SU-DHL-6 (cell line): Measurements from ENCODE around the gene FZD10.

Experiments
- H2AFZ ChIP-seq: fragments of 200-600 bp; sonication (generic); 2 replicates; pipeline ENCODE4 v1.6.1; 2014; ENCODE audit warnings: low read depth, mild to moderate bottlenecking, moderate library complexity, mixed read lengths, antibody characterized with exemption, low read length; ENCODE audit not compliant: severe bottlenecking
- H3F3A ChIP-seq: fragments of 200-600 bp; shearing (Covaris generic); 2 replicates; pipeline ENCODE4 v1.6.0; 2016; ENCODE audit warnings: antibody characterized with exemption, mild to moderate bottlenecking; ENCODE audit not compliant: insufficient read depth
- H3K27ac ChIP-seq: fragments of 200-600 bp; sonication (generic); 2 replicates; pipeline ENCODE4 v1.5.1; 2016; ENCODE audit warnings: low read depth, mild to moderate bottlenecking, low read length, moderate library complexity, mixed read lengths
- H3K27me3 ChIP-seq: fragments of 200-600 bp; sonication (generic), shearing (Covaris generic); 2 replicates; pipeline ENCODE4 v1.6.0; 2014; ENCODE audit warnings: mild to moderate bottlenecking, low read length
- H3K36me3 ChIP-seq: fragments of 200-600 bp; sonication (generic); 2 replicates; pipeline ENCODE4 v1.6.1; 2014; ENCODE audit warnings: mild to moderate bottlenecking, low read length, mixed read lengths
- H3K4me2 ChIP-seq: fragments of 300-600, 200-600 bp; shearing (Covaris generic), sonication (generic); 2 replicates; pipeline ENCODE4 v1.6.0; 2014; ENCODE audit warnings: low read length, low read depth, mild to moderate bottlenecking; ENCODE audit not compliant: poor library complexity, severe bottlenecking
- H3K4me3 ChIP-seq: fragments of 200-600 bp; sonication (generic); 2 replicates; pipeline ENCODE4 v1.5.1; 2014; ENCODE audit warnings: antibody characterized with exemption, low read length, mild to moderate bottlenecking, mixed read lengths; ENCODE audit not compliant: insufficient read depth, poor library complexity, severe bottlenecking
- H3K79me2 ChIP-seq: fragments of 200-600 bp; sonication (generic); 2 replicates; pipeline ENCODE4 v1.6.1; 2014; ENCODE audit warnings: mild to moderate bottlenecking, low read length, moderate library complexity; ENCODE audit not compliant: insufficient read depth
- H3K9ac ChIP-seq: fragments of 200-600 bp; sonication (generic); 2 replicates; pipeline ENCODE4 v1.7.0; 2014; ENCODE audit warnings: mild to moderate bottlenecking, low read length
- H3K9me2 ChIP-seq: fragments of 200-600 bp; sonication (generic); replicated peaks from 2 replicates; pipeline ENCODE4 v1.6.1; 2014; ENCODE audit warnings: low read length; ENCODE audit not compliant: insufficient read depth
- H3K9me3 ChIP-seq: fragments of 200-600 bp; sonication (generic); 2 replicates; pipeline ENCODE4 v1.6.1; 2014; ENCODE audit warnings: low read length, mixed read lengths; ENCODE audit not compliant: insufficient read depth
- H4K20me1 ChIP-seq: fragments of 200-600 bp; sonication (generic); 2 replicates; pipeline ENCODE4 v1.6.1; 2014; ENCODE audit warnings: low read depth, mild to moderate bottlenecking, antibody characterized with exemption, low read length, moderate library complexity, mixed read lengths
- CTCF ChIP-seq: fragments of 200-600 bp; sonication (generic); IDR thresholded peaks from one replicate; pipeline ENCODE4 v1.5.1; 2017; ENCODE audit warnings: antibody characterized with exemption, mild to moderate bottlenecking, low read length, moderate library complexity; ENCODE audit not compliant: insufficient read depth, poor library complexity, severe bottlenecking
- EZH2phosphoT487 ChIP-seq: fragments of 200-600 bp; sonication (generic), shearing (Covaris generic); conservative IDR thresholded peaks from 2 replicates; pipeline ENCODE4 v1.6.1; 2018; ENCODE audit warnings: mild to moderate bottlenecking, antibody characterized with exemption, low read length, moderate library complexity, mixed read lengths

Gene FZD10

DNA sequence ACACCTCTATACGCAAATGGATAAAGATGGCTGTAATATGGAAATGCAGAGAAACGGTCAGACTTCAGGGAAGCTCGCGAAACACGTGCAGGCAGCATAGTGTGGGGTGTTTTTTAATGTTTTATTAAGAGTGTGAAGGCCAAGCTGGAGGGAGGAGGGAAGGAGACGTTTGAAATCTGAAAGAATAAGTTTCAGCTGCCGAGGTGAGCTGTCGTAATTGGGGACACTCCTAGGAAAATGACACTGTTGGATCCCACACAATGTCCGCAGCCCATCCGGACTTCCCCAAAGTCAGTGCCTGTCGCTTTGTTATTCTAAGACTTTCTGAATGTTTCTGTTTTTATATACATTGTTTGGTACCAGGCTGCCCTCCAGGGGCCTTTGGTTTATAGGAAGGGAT, 8.3 kb downstream of the FZD10 start:
- Histone ChIP-seq H3K27ac (no peak overlapping the region), H3K79me2 (no peaks in the 10 kb centered on the region), H3K9me2 (no peaks in the 10 kb centered on the region), H3K9me3 (no peaks in the 10 kb centered on the region), H4K20me1 (no peaks in the 10 kb centered on the region), H3K9ac (no peak overlapping the region), H3K4me2 (no peak overlapping the region), H3F3A (no peaks in the 10 kb centered on the region), H3K36me3 (no peaks in the 10 kb centered on the region), H3K4me3 (no peak overlapping the region), H3K27me3 (no peaks in the 10 kb centered on the region), H2AFZ (no peak overlapping the region)
- TF ChIP-seq EZH2phosphoT487 (no peak), CTCF (no peak)

DNA sequence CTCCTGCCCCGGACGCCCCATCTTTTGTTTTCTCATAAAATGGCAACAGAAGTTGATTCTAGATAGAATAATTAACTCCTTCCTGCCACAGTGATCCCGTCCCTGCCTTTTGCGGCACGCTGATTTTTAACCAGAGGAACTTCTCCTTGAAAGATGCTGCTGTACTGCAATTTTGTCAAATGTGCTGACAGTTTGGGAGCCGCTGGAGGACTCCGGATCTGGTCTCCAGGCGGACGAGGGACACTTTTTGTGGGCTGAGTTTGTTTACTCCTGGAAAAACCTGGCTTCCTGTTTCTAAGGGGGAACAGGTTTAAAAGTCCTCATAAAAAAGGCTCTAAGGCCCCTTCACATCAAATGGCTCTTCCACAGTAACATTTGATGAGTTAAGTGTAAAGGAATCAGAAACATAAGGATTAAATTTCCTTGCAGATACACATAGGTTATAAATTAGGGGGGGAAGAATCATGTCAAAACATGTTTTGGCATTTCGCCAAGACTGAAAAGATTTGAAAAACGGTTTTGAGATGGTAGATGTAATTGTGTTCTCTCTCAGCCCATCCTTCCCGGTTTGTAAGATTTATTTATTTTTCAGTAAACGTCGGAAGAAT, 15.5 kb downstream of the FZD10 start:
- H3K27me3 ChIP-seq: no peaks in the 10 kb centered on the region
- no peaks in the 10 kb centered on the region for H3K9me3 ChIP-seq
- no peak for TF ChIP-seq CTCF
- no peak for TF ChIP-seq EZH2phosphoT487
- no peak overlapping the region for H3K4me3 ChIP-seq
- H4K20me1 ChIP-seq: no peaks in the 10 kb centered on the region
- no peaks in the 10 kb centered on the region for H3K79me2 ChIP-seq
- H3K9me2 ChIP-seq: no peaks in the 10 kb centered on the region
- H3K4me2 ChIP-seq: no peak overlapping the region
- H2AFZ ChIP-seq: no peak overlapping the region
- no peak overlapping the region for H3K9ac ChIP-seq
- H3K36me3 ChIP-seq: no peaks in the 10 kb centered on the region
- no peak overlapping the region for H3K27ac ChIP-seq
- H3F3A ChIP-seq: no peaks in the 10 kb centered on the region

GRCh38 chr12:130178282-130178681, 16.0 kb downstream of the FZD10 start:
- no peak overlapping the region for H3K4me2 ChIP-seq
- H3K9me2 ChIP-seq: no peaks in the 10 kb centered on the region
- H3K79me2 ChIP-seq: no peaks in the 10 kb centered on the region
- H3K27ac ChIP-seq: no peak overlapping the region
- H3K27me3 ChIP-seq: no peaks in the 10 kb centered on the region
- H2AFZ ChIP-seq: no peak overlapping the region
- H4K20me1 ChIP-seq: no peaks in the 10 kb centered on the region
- H3K36me3 ChIP-seq: no peaks in the 10 kb centered on the region
- H3F3A ChIP-seq: no peaks in the 10 kb centered on the region
- no peak overlapping the region for H3K9ac ChIP-seq
- no peaks in the 10 kb centered on the region for H3K9me3 ChIP-seq
- TF ChIP-seq CTCF (no peak), EZH2phosphoT487 (no peak)
- no peak overlapping the region for H3K4me3 ChIP-seq
